NOMO-1 (cell line): ENCODE measurements around the gene ITGB1.

Experiments
- DNase-seq, 2 experiments: peaks; one replicate each; lab custom pipeline; 2025; ENCODE audit not compliant: unreplicated experiment in 2 of 2; lab: John Stamatoyannopoulos, UW

The ITGB1 gene

DNA sequence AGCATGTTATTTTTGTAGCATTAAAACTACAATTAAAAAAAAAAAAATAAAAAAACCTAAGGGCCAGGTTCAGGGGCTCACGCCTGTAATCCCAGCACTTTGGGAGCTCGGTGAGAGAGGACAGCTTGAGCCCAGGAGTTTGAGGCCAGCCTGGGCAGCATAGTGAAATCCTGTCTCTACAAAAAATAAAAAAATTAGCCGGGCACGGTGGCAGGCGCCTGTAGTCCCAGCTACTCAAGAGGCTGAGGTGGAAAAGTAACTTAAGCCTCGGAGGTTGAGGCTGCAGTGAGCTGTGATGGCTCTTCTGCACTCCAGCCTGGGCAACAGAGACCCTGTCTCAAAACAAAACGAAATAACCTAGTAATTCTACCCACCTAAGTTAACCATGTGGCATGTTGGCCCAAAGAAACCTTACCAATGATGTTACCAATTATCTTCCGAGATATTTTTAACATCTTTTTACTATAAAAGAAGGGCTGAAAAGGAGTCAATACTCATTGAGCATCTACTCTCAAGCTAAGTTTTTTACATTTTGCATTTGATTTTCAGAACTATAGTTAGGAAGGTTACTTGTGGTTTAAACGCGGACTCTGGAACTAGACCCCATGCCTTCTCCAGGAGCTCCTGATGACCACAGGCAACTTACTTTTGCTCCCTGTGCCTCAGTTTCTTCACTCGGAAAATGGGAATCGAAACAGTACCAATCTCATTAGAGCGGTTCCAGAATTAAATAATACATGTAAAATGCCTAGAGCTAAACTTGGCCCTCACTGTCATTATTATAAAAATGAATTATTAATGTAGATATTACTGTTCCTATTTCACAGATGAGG lies 1.4 kb downstream of the ITGB1 start:
- no peak for DNase-seq

DNA sequence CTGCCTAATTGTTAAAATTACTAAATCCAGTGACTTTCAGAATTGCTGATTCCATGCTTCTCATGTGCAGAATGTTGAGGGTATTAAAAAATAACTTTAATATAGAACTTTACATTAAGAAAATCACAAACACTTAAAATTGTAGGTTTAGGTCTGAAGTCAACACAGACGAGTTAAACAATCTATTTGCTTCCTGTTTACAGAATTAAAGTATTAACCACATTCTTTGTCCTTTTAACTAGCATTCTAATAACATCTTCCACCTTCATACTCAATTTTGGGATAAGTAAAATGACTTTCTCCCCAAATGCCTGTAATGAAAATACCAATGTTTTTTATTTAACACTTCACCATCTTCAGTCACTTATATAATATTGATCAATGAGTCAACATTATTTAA lies 2.2 kb downstream of the ITGB1 start:
- no peak for DNase-seq

DNA sequence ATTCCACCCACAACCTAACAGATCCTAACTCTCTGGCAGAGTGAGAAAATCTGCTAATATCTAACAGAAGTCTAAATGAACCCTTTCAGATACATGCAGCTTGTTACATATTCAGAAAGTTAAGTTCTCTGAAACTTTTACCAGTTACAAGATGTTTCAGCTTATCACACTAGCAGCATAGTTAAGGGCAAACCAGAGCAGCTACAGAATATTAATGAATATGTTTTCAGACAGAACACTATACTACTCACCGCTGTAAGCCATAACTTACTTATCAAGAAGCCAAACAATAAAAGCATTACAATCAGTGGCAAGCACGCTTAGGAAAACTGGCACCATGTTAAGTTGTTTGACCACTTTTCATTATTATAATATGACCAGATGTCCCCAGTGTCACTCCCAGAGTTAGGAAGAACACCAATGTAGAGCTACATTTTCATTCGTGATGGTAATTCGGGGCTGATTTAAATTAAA lies 2.7 kb downstream of the ITGB1 start:
- DNase-seq, result no peak

DNA sequence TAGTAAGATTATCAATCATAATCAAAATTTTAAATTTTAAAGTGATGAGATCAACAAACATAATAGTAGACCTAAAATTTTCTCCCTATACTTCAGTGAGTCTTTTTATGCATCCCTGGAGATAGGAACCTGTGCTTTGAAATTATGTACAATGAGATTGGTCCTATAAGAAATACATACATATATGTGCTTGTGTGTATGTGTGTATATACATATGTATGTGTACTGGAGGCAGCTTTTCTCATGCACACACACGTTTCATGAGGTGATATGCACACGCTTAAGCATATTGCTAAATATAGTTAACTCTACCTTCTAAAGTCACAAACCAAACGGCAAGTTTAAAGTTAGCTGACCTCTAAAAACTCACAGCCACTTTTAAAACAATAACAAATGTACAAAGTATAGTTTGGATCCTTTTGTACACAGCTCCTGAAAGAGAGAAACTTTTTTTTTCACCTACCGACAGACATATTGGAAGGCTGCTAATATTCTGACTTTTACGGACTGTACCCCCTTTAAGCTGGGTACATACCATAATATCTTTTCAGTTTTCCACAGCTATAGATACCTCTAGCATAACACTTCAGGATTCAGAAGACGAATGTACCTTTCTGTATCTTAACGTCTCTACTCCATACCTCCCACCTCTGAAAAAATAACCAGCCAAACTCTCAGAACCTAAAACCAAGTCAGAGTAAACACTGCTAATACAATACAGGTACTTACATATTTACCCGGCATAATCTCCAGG lies 3.3 kb downstream of the ITGB1 start:
- DNase-seq, result no peak

DNA sequence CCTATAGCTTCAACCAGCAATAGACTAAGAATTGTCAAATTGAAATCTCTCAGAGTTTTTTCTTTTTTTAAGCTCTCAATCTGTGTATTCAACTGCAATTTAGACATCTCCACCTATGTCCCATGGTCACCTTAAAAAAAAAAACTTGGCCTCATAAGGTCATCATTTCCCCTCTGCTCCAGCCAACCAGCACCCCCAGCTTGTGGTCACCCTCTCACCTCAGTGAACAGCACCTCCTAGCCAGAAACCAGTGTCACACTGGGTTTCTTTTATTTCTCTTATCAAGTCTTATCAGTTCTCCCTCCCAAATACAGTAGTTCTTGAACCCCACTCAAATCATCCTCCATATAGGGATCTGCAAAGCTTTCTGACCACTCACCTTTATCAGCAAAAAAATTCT lies 4.0 kb downstream of the ITGB1 start:
- no peak for DNase-seq

DNA sequence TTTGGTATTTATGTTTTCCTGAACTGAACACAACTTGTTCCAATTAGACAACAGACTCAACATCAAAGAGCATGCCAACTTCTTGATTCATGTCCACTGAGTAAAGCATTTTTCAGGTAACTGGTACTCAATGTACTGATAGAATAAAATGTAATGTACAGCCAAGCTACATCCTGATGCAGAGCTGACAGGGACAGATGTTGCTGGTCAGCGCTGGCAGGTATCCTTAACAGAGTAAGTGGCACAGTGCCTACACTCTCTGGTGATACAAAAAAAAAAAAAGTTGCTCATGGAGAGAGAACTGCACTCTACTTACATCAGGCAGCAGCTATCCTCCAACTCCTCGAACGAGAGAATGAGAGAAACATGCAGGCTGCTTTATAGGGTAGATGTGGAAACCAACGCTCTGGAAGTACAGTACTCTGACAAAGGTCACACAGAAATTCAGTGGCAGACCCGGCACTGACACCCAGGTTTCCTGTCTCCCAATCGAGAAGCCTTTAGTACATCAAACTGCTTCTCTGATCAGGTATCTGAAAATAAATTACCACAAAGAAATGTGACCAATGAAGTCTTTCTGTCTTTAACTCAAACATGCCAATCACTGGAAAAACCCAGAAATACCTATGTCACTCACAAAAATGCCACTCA lies 4.6 kb downstream of the ITGB1 start:
- DNase-seq, result no peak

DNA sequence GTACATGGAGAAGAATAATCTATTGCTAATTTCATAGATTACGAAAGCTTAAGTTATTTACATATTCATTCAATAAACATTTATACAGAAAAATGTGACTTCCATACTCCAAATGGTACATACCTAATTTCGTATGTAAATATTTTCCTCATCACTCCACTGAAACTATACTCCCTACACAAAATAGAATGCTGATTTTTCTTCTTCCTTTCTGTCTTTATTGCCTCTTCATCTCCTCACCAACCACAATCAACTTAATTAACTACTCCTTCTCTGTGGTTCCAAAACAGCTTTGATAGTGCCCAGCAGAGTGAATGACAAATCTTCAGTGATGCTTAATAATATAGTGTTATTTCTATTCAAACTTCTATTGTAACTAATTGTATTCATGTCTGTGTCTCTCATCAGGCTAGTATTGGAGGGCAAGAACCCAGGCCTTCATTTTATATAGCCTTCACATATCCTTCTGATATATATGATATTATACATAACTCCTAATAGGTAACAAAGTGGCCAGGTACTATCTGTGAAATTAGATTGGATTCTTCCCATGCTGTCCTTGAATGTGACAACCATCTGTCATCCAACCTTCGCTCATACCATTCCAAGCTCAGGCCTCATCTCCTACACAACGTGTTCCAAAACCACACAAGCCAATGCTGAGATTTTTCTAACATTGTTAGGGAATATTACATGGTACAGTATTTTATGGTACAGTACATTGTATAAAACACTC lies 5.3 kb downstream of the ITGB1 start:
- no peak for DNase-seq

DNA sequence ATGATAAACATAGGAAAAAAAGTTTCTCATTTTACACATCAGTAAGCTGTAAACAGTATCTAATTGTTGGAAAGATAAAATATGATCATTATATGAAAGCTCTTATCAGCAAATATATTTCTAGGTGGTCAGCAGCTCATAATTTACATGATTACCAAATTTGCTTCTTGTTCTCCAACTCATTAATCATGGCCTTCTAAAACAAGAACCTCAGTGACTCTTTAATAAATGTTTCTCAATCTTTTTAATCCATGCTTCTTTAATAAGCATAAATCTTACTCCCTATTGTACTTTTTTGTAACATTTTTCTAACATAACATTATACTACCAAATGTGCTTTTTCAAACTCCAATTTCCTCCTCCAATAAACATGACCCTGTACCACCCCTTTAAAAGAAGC lies 5.9 kb downstream of the ITGB1 start:
- no peak for DNase-seq

DNA sequence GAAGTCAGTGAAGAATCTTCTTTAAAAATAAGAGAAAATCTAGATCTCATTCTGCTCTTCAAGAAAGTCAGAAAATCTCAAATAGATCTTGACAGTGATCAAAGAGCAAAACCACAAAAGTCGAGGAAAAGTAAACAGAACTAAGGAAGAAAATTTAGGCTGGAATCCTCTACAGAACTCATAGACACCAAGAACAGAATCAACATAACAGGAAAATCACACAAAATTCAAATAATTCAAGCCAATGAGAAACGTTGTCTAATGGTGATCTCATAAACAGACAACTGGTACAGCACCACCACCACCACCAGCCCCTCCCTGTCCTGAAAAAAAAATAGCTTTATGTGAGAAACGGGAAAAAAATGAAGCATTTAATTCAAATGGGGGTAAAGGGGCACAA lies 6.9 kb downstream of the ITGB1 start:
- no peak for DNase-seq

DNA sequence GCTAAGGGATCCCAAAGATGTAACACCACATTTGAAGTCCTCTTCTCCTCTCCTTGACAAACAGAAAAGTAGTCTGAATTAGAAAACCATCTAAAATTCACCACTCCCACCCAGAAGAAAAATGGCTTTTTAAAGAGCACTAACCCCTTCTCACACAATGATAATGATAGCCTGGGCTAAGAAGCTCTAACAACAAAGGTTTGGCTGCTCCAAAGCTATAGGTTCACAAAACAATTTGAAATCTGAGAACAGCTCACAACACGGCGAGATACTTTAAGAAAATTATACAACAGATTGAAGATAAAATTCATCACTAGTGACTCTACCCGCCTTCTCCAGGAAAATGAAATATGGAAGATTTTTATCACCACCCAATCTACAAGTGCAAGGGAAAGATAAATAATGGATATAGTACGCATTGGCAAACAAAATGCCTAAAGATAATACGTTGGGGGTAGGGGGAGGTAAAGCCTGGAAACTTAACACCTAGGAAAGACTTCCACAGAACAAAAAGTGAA lies 7.4 kb downstream of the ITGB1 start:
- DNase-seq, result no peak

DNA sequence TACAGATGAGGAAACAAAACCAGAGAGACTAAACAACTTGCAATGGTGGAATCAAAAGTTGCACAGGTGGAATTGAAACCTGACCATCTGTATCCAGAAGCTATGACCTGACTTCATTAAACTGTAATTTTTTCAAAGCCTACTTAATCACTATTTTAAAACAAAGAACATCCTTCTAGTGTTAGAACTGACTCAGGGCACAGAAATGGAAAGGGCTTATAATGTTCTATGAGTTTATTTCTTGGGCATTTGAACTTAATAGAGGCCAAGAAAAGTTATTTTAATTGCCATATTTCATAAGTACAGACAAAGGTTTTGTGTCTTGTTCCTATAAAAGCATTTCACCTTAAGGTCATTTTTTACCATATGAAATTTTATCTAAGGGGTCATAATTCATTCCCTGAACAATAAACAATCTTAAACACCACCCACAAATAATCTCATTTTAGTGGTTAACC lies 8.8 kb downstream of the ITGB1 start:
- DNase-seq, result no peak

DNA sequence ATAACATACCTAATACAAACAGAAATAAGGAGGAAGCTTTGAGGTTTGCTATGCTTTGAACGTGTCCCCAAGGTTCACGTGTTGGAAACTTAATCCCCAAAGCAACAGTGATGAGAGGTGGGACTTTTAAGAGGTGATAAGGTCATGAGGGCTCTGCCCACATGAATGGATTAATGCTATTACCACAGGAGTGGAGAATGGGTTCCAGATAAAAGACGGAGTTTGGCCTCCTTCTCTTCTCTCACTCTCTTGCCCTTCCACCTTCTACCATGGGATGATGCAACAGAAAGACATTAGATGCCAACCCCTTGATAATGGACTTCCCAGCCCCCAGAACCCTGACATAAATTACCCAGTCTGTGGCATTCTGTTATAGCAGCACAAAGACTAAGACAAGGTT lies 9.6 kb downstream of the ITGB1 start:
- DNase-seq, result no peak

DNA sequence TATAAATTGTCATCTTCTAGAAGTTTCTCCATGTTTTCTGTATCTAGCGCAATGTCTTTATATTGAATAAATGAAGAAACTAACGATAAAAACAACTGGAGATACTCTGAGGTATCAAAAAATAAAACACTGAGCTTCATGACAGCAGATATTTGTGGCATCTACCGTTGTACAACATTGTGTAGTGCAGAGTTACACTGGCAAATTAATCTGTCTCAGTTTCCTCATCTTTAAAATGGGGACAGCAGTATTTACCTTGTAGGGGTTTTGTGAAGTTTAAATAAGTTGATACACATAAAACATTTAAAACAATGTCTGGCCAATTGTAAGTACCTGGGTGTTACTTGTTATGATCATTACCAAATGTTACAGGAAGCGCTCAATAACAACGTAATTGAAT lies 10.4 kb downstream of the ITGB1 start:
- DNase-seq, result no peak

DNA sequence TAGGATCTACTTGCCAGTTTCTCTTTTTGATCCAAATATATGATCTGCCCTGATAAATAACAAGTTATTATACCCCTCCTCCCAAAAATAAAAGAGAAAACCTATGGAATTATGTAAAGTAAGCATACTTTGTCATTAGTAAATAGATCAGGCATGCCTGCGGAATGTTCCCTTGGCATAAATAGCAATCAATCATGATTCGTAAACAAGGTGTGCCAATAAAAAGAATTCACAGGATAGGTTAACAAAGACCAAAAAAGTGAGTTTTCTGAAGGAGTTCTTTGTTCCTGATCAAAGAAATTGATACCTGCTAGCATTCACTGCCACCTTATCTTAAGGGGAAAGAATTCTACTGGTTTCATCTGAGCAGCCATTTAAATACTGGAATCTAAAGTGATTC lies 11.9 kb downstream of the ITGB1 start:
- DNase-seq, result no peak

DNA sequence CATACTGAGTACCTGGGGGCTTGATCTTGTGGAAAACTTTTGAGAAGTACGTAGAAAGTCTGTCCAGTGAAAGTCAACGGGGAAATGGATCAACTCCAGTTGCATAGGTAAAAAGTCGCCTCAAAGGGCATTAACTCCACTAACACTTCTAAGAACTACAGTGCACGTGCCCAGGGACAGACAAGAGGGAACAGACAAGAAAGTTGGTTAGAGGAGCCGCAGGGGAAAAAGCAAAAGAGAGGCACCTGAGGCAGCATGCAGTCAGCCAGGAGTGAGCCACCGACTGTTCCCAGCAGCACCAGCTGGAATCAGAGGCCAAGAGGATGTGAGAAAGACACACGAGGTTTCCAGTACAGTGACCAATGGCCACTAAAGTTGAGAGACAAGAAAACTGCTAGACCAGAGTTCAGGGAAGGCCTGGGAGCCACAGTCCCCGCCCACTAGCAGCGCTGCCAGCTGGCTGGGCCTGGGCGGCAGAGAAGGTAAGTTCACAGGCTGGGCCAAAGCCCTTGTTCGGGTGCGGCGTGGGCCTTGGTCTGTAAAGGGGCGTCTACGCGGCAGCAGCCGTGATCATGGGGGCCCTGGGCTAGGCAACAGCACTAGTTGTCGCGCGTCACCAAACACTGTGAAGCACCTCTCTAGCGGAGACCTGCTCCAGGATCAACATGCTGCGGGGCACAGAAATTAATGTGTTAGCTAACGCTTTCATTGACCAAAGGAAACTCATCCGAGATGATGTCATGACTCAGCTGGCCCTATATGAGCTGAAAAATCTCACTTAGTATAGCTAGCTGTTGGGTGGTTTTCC lies 14.0 kb downstream of the ITGB1 start:
- DNase-seq, result no peak

DNA sequence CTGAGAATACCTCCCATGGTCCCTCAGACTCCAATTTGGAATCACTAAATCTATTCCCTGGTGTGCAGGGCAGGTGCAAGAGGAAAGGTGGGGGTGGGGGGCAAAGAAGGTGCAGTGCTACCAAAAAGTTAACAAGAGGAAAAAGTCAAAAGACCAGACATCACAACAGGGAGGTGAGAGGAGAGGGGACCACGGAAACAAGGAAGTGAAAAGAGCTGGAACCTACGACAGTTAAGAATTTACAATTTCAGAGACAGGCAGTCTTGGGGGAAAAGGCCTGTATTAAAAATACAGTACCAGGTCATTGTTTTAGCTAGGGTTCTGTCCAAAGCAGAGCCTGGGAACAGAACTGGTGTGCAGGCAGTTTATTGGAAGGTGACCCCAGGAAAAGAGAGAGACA lies 14.6 kb downstream of the ITGB1 start:
- DNase-seq, result peak; percentile 3 to 4

DNA sequence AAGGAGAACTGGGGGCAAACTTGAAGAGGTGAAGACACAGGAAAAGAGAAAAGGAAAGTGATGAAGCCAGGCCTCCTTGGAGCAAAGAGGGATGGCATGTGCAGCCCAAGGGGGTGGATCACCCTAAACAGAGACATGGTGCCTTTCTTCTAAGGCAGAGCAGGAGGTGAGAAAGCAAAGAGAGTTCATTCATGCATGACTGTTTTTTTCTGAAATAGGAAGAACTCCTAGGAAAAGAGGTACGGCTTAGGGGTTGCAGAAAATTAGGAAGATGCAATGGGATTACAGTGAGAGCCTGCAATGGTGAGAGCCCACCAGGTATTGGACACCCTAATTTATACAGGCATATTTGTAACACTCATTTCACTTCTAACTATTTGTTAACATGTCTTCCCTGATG lies 15.9 kb downstream of the ITGB1 start:
- no peak for DNase-seq

DNA sequence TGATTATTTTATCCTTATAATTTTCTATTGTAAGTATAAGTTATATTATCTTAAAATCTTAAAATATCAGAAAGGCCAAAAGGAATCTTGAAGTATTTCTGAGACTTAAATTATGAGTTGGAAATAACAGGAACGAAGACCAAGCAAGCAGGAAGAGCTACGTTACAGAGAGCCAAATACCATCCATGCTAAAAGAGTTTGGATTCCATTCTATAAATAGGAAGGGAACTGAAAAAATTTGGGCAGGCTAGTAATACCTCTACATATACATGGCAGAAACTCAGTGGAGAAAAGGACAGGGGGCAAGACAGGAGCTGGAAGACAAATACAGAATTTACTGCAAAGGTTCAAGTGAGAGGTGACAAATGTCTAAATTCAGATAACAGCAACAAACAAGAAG lies 16.7 kb downstream of the ITGB1 start:
- no peak for DNase-seq

DNA sequence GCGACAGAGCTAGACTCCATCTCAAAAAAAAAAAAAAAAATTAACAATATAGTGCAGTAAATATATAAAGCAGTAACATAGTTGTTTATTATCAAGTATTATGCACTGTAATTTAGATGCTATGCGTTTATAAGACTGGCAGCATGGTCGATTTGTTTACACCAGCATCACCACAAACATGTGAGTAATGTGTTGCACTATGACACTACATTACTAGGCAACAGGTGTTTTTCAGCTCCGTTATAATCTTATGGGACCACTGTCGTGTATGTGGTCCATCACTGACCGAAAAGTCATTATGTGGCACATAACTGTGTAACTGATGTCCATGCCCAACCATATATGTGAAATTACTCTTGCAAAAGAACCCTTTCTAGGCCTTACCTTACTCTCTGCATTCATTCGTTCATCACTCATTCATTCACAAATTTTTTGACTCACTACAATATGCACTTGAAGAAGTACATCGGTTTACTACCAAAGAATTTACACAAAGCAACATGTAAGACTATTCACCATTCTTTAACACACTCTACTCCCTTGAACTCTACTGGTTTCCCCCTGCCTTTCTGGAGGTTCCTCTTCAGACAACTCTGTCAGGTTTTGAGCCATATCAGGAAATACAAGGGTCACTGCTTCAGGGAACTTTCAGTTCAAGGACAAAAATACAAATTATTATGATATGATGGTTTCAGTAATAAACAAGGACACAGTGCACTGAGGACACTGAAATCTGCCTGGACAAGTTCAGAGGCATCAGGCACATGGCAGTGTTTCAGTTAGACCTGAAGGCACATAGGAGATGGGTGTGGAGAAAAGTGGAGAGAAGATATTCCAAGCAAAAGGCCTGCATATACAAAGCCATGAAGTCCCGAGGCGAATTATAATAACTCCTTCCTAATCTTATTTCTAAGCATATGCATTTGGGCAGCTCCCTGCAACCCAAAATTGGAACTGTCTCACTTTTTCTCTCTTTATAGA lies 17.4 kb downstream of the ITGB1 start:
- DNase-seq, result no peak
